Endothelial cell of umbilical vein (primary cell): ENCODE results near the gene ARL5C. TPM values are rescaled to one million over a fixed set of nuclear protein-coding genes. Genes with fewer than 3 reads are reported as not detected.

ENCODE experiments used
- BruUV-seq: library from RNA; stranded (reverse); fragments of 400-500 nt; replicated peaks from 2 replicates; lab custom pipeline; 2021; lab: Mats Ljungman, UMichigan
- CTCF ChIA-PET: fragments of 300-600, 350-600 bp; sonication (Branson Sonifier 250); formaldehyde crosslinking; loops from one replicate; lab custom pipeline; 2021; ENCODE audit warnings: antibody characterized with exemption, inconsistent platforms; lab: Charles Lee
- POLR2A ChIA-PET: fragments of 300-600, 350-600 bp; sonication (Branson Sonifier 250); formaldehyde crosslinking; loops from one replicate; lab custom pipeline; 2021; ENCODE audit warnings: antibody characterized with exemption, inconsistent platforms; lab: Charles Lee
- DNase-seq: peaks from one replicate; pipeline ENCODE4 v3.0.0-alpha.2; 2011; ENCODE audit warnings: low read depth, low spot score
- FAIRE-seq: peaks from 2 replicates; lab custom pipeline; 2011; peaks lifted over from hg19 to GRCh38; lab: Jason Lieb, UNC
- H2AFZ ChIP-seq: 2 replicates; pipeline ENCODE4 v1.6.0; 2012; ENCODE audit warnings: low read depth, low read length, control low read depth, inconsistent platforms
- H3K27ac ChIP-seq: 2 replicates; pipeline ENCODE4 v1.5.1; 2011; ENCODE audit warnings: low read depth, mild to moderate bottlenecking, control low read depth, low read length, moderate library complexity; ENCODE audit not compliant: insufficient read depth
- H3K27me3 ChIP-seq, 2 experiments: 2 replicates each; pipeline versions ENCODE4 v1.6.0 to v1.6.1; 2011; ENCODE audit warnings: low read length in 2 of 2, mixed read lengths in 1 of 2; ENCODE audit not compliant: control insufficient read depth in 2 of 2, insufficient read depth in 2 of 2
- H3K36me3 ChIP-seq, 2 experiments: 2 replicates in 1 of 2; 3 replicates in 1 of 2; pipeline ENCODE4 v1.5.1; 2011; ENCODE audit warnings: low read length in 2 of 2, mild to moderate bottlenecking in 1 of 2, moderate library complexity in 1 of 2; ENCODE audit not compliant: control insufficient read depth in 2 of 2, insufficient read depth in 2 of 2; ENCODE audit errors: extremely low read depth in 1 of 2
- H3K4me1 ChIP-seq: 3 replicates; pipeline ENCODE4 v1.5.1; 2011; ENCODE audit warnings: mild to moderate bottlenecking, low read length; ENCODE audit not compliant: control insufficient read depth, insufficient read depth; ENCODE audit errors: extremely low read depth
- H3K4me2 ChIP-seq: 2 replicates; pipeline ENCODE4 v1.6.1; 2011; ENCODE audit warnings: low read length, control low read depth, mixed read lengths; ENCODE audit not compliant: insufficient read depth
- H3K4me3 ChIP-seq, 3 experiments: fragments of 200-600 bp in 1 of 3; sonication (generic), shearing (Covaris generic) in 1 of 3; replicated peaks in 1 of 3; 2 replicates each; pipeline ENCODE4 v1.5.1; 2011 to 2016; ENCODE audit warnings: control low read depth in 3 of 3, low read length in 3 of 3, mild to moderate bottlenecking in 2 of 3, inconsistent platforms in 1 of 3, low read depth in 1 of 3, moderate library complexity in 1 of 3; ENCODE audit not compliant: insufficient read depth in 1 of 3
- H3K79me2 ChIP-seq: 2 replicates; pipeline ENCODE4 v1.6.0; 2012; ENCODE audit warnings: low read length, inconsistent platforms; ENCODE audit not compliant: control insufficient read depth, insufficient read depth
- H3K9ac ChIP-seq: replicated peaks from 2 replicates; pipeline ENCODE3; 2011; ENCODE audit warnings: low read length, control low read depth; ENCODE audit not compliant: insufficient read depth; ENCODE audit errors: extremely low read depth
- H3K9me1 ChIP-seq: replicated peaks from 3 replicates; pipeline ENCODE4 v1.6.0; 2011; ENCODE audit warnings: mild to moderate bottlenecking, low read length; ENCODE audit not compliant: control insufficient read depth, insufficient read depth; ENCODE audit errors: extremely low read depth
- H3K9me3 ChIP-seq: replicated peaks from 2 replicates; pipeline ENCODE4 v1.5.1; 2012; ENCODE audit warnings: low read length, inconsistent platforms; ENCODE audit not compliant: control insufficient read depth, insufficient read depth
- H4K20me1 ChIP-seq: replicated peaks from 2 replicates; pipeline ENCODE3; 2011; ENCODE audit warnings: mild to moderate bottlenecking, low read length; ENCODE audit not compliant: control insufficient read depth, insufficient read depth; ENCODE audit errors: extremely low read depth
- EZH2 ChIP-seq: IDR thresholded peaks from 2 replicates; pipeline ENCODE4 v1.6.1; 2012; ENCODE audit warnings: borderline replicate concordance, low read depth, mild to moderate bottlenecking, moderate library complexity, low read length, inconsistent platforms; ENCODE audit not compliant: severe bottlenecking
- FOS ChIP-seq: IDR thresholded peaks from 2 replicates; pipeline ENCODE4 v1.6.1; 2011; ENCODE audit warnings: mild to moderate bottlenecking, low read length, moderate library complexity, borderline replicate concordance; ENCODE audit not compliant: insufficient read depth
- GATA2 ChIP-seq: IDR thresholded peaks from 2 replicates; pipeline ENCODE4 v1.7.0; 2011; ENCODE audit warnings: low read depth, mild to moderate bottlenecking, moderate library complexity, mixed read lengths, low read length; ENCODE audit not compliant: insufficient read length, insufficient read depth
- JUN ChIP-seq: IDR thresholded peaks from 2 replicates; pipeline ENCODE4 v1.6.1; 2011; ENCODE audit warnings: borderline replicate concordance, low read depth; ENCODE audit not compliant: insufficient read length, insufficient read depth
- MYC ChIP-seq: IDR thresholded peaks from one replicate; pipeline ENCODE4 v1.6.1; 2011; ENCODE audit warnings: mild to moderate bottlenecking, low read depth, low read length
- POLR2A ChIP-seq: IDR thresholded peaks from 2 replicates; pipeline ENCODE4 v1.6.1; 2012; ENCODE audit warnings: low read depth, mild to moderate bottlenecking, control low read depth, low read length
- POLR2AphosphoS5 ChIP-seq: IDR thresholded peaks from 2 replicates; pipeline ENCODE4 v1.6.1; 2012; ENCODE audit warnings: low read depth, mild to moderate bottlenecking, control low read depth, low read length, moderate library complexity; ENCODE audit not compliant: insufficient read depth
- dilution Hi-C: fragments of 300-500 bp; cut with MboI; formaldehyde crosslinking; loops from one replicate; pipeline ENCODE4 v1.15.0; 2019; ENCODE audit warnings: low sequenced_read_pairs; ENCODE audit not compliant: extremely low pct_ligation_motif_present
- intact Hi-C: fragments of 100-400 bp; cut with micrococcal nuclease; formaldehyde crosslinking; loops from one replicate; pipeline ENCODE4 v1.10.0; 2022
- polyA plus RNA-seq, 4 experiments: library from polyadenylated mRNA; depleted of rRNA in 3 of 4; stranded (reverse) in 3 of 4; unstranded in 1 of 4; fragments of >200 nt; gene quantifications; 2 replicates each; pipeline versions ENCODE4 v1.2.1 to v1.2.3, GENCODE V29; 2011 to 2012; ENCODE audit warnings: missing spikeins in 1 of 4
- total RNA-seq: library from RNA; stranded (reverse); gene quantifications from 2 replicates; pipeline ENCODE4 v1.2.3, GENCODE V29; 2021
- TF ChIP-seq, protein P1 (sequence below): IDR thresholded peaks from 2 replicates; pipeline ENCODE4 v1.6.1; 2011; ENCODE audit not compliant: insufficient read depth, insufficient read length
- TF ChIP-seq, protein P2 (sequence below), 2 donors: IDR thresholded peaks; 1 replicate in 1 of 2; 2 replicates in 1 of 2; pipeline ENCODE4 v1.5.1; 2011; ENCODE audit warnings: low read length in 2 of 2, mild to moderate bottlenecking in 2 of 2, moderate library complexity in 2 of 2, control low read depth in 1 of 2, inconsistent platforms in 1 of 2, low read depth in 1 of 2; ENCODE audit not compliant: insufficient read depth in 1 of 2; ENCODE audit errors: extremely low read depth in 1 of 2

The ARL5C gene
- total and polyA plus RNA-seq, 2 donors (not counting 3 experiments of a cell fraction or from before 2014, with no cell fraction given) = not detected

DNA sequence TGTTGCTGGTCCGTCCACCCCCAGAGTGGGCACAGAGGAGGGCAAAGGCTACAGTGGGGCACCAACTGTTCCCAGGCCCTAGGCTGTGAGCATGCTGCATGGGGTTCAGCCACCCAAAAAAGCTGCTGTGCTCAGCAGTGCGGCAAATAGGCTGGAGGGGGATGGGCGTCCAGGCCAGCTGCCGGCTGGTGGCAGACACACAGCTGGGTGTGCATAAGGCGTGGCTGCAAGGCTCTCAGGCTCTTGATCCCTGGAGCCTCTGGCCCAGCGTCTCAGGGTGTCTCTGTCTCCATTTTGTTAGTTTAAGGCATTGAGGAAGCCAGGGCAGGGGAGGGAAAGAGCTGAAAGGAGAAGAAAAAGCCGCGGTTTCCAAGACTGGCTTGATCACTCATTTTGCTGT is 42.9 kb upstream of the ARL5C start:
- no peak overlapping the region for H3K4me3 ChIP-seq
- no peak for FAIRE-seq
- POLR2A ChIA-PET = interaction anchor here (1.1 kb wide), 1 partner anchor 9 kb away, joined by 7 read pairs; the partner anchor contains the start of gene RPL19
- H3K27me3 ChIP-seq = peaks cover 0 to 2% of the 10 kb centered on the region in 2 experiments
- H3K79me2 ChIP-seq = no peaks in the 10 kb centered on the region
- no TSS peak for BruUV-seq
- H3K36me3 ChIP-seq = peaks cover 4 to 13% of the 10 kb centered on the region in 2 experiments
- peaks cover 5% of the 10 kb centered on the region for H3K4me1 ChIP-seq
- CTCF ChIA-PET = interaction anchor here (1.1 to 9.6 kb wide), 4 partner anchors 9 to 44 kb away, joined by 3 to 420 read pairs (median 59); no protein-coding TSS in a partner anchor
- H3K4me2 ChIP-seq = no peak overlapping the region
- TF ChIP-seq, protein P1, sequence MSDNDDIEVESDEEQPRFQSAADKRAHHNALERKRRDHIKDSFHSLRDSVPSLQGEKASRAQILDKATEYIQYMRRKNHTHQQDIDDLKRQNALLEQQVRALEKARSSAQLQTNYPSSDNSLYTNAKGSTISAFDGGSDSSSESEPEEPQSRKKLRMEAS = no peak
- no peak for TF ChIP-seq GATA2
- TF ChIP-seq POLR2AphosphoS5 = no peak
- no peak for TF ChIP-seq EZH2
- TF ChIP-seq, protein P2, sequence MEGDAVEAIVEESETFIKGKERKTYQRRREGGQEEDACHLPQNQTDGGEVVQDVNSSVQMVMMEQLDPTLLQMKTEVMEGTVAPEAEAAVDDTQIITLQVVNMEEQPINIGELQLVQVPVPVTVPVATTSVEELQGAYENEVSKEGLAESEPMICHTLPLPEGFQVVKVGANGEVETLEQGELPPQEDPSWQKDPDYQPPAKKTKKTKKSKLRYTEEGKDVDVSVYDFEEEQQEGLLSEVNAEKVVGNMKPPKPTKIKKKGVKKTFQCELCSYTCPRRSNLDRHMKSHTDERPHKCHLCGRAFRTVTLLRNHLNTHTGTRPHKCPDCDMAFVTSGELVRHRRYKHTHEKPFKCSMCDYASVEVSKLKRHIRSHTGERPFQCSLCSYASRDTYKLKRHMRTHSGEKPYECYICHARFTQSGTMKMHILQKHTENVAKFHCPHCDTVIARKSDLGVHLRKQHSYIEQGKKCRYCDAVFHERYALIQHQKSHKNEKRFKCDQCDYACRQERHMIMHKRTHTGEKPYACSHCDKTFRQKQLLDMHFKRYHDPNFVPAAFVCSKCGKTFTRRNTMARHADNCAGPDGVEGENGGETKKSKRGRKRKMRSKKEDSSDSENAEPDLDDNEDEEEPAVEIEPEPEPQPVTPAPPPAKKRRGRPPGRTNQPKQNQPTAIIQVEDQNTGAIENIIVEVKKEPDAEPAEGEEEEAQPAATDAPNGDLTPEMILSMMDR (IDR thresholded peaks at IDR 0.05; ENCODE audit: extremely low read depth in 1 of 2, insufficient read depth in 1 of 2, low read depth in 1 of 2, low read length in 2 of 2) = no peak
- TF ChIP-seq POLR2A = no peak
- no peak for TF ChIP-seq FOS
- no peak for TF ChIP-seq MYC
- TF ChIP-seq JUN = no peak
- dilution Hi-C loops = no loop called here
- no peak overlapping the region for H3K27ac ChIP-seq
- no peak overlapping the region for H2AFZ ChIP-seq
- no peaks in the 10 kb centered on the region for H3K9me3 ChIP-seq
- intact Hi-C loops = no loop called here
- no peak overlapping the region for H3K9ac ChIP-seq
- H4K20me1 ChIP-seq = no peaks in the 10 kb centered on the region
- H3K9me1 ChIP-seq = no peaks in the 10 kb centered on the region
- no peak for DNase-seq
